ELR (cell line): ENCODE measurements around the gene KCNIP4.
"Not testable (repeated sequence)": the region's sequence is repeated elsewhere in the genome, so short reads cannot be mapped to it uniquely, and the experiment has no call there.

Source experiments
- DNase-seq: peaks from one replicate; pipeline ENCODE4 v3.0.0-alpha.2; 2015; ENCODE audit warnings: low read depth

The KCNIP4 gene

GRCh38 chr4:21948347-21949072, at the start of gene KCNIP4:
TSS of gene KCNIP4 (minus strand) at chr4:21948772.
- peak; percentile 32 for DNase-seq

GRCh38 chr4:21996618-21997017, 48.0 kb upstream of the KCNIP4 start:
- DNase-seq = not testable (repeated sequence)

GRCh38 chr4:21992330-21992729, 43.8 kb upstream of the KCNIP4 start:
- DNase-seq = no peak

- DNase-seq = no peak
These were observed 43.0 kb upstream of the KCNIP4 start for GRCh38 chr4:21991562-21991961.

GRCh38 chr4:21991050-21991449, 42.5 kb upstream of the KCNIP4 start:
- peak; percentile 2 for DNase-seq

- DNase-seq = no peak
These were observed 40.8 kb upstream of the KCNIP4 start for GRCh38 chr4:21989351-21989750.

- DNase-seq = no peak
These were observed 37.7 kb upstream of the KCNIP4 start for GRCh38 chr4:21986307-21986706.

- no peak for DNase-seq
These were observed 33.5 kb upstream of the KCNIP4 start for GRCh38 chr4:21982087-21982486.

GRCh38 chr4:21979196-21979595, 30.6 kb upstream of the KCNIP4 start:
- no peak for DNase-seq

- no peak for DNase-seq
These were observed 27.6 kb upstream of the KCNIP4 start for GRCh38 chr4:21976166-21976565.

GRCh38 chr4:21973850-21974249, 25.3 kb upstream of the KCNIP4 start:
- DNase-seq = no peak

GRCh38 chr4:21964762-21965319, 16.3 kb upstream of the KCNIP4 start:
- no peak for DNase-seq

GRCh38 chr4:21962691-21963090, 14.1 kb upstream of the KCNIP4 start:
- no peak for DNase-seq

GRCh38 chr4:21960793-21961192, 12.2 kb upstream of the KCNIP4 start:
- no peak for DNase-seq

- DNase-seq = peak; percentile 3
These were observed 6.3 kb upstream of the KCNIP4 start for GRCh38 chr4:21954916-21955315.

- no peak for DNase-seq
These were observed 5.1 kb upstream of the KCNIP4 start for GRCh38 chr4:21953653-21954052.

GRCh38 chr4:21952549-21952948, 4.0 kb upstream of the KCNIP4 start:
- DNase-seq = no peak

- DNase-seq = peak; percentile 3
These were observed 493 bp upstream of the KCNIP4 start for GRCh38 chr4:21949073-21949457.

GRCh38 chr4:21947791-21948346, 703 bp downstream of the KCNIP4 start:
- DNase-seq = no peak

GRCh38 chr4:21946858-21947257, 1.7 kb downstream of the KCNIP4 start:
- DNase-seq = no peak

GRCh38 chr4:21921526-21922180, 26.9 kb downstream of the KCNIP4 start:
- no peak for DNase-seq

- no peak for DNase-seq
These were observed 32.8 kb downstream of the KCNIP4 start for GRCh38 chr4:21915761-21916160.

GRCh38 chr4:21901831-21902230, 46.7 kb downstream of the KCNIP4 start:
- peak; percentile 85 for DNase-seq
